OCI-LY7 (cell line): ENCODE measurements around the gene OMA1. TPM values are rescaled to one million over a fixed set of nuclear protein-coding genes. Genes with fewer than 3 reads are reported as not detected.

ENCODE experiments used
- BruUV-seq: library from RNA; stranded (reverse); fragments of 400-500 nt; replicated peaks from 2 replicates; lab custom pipeline; 2021; lab: Mats Ljungman, UMichigan
- CTCF ChIA-PET: fragments of 300-600 bp; sonication (Branson Sonifier 250); formaldehyde crosslinking; loops from one replicate; lab custom pipeline; 2022; ENCODE audit warnings: antibody characterized with exemption; ENCODE audit not compliant: unreplicated experiment; lab: Charles Lee
- POLR2A ChIA-PET: fragments of 300-600 bp; sonication (Branson Sonifier 250); formaldehyde crosslinking; loops from one replicate; lab custom pipeline; 2022; ENCODE audit warnings: antibody characterized with exemption; lab: Charles Lee
- DNase-seq: peaks from one replicate; pipeline ENCODE4 v3.0.0-alpha.2; 2015; ENCODE audit warnings: low spot score
- H2AFZ ChIP-seq: fragments of 200-600 bp; sonication (generic), shearing (Covaris generic); 2 replicates; pipeline ENCODE4 v1.6.1; 2014; ENCODE audit warnings: mild to moderate bottlenecking, antibody characterized with exemption, low read length, moderate library complexity
- H3K27ac ChIP-seq: fragments of 200-600 bp; sonication (generic); 2 replicates; pipeline ENCODE4 v1.5.1; 2014; ENCODE audit warnings: mixed run types, low read depth, mild to moderate bottlenecking, moderate library complexity, low read length, inconsistent platforms; ENCODE audit not compliant: poor library complexity, severe bottlenecking
- H3K36me3 ChIP-seq: fragments of 200-600 bp; sonication (generic); 2 replicates; pipeline ENCODE4 v1.6.1; 2014; ENCODE audit warnings: mild to moderate bottlenecking, antibody characterized with exemption, low read length, moderate library complexity, mixed read lengths; ENCODE audit not compliant: insufficient read depth
- H3K4me1 ChIP-seq: fragments of 200-600 bp; sonication (generic); 2 replicates; pipeline ENCODE4 v1.5.1; 2014; ENCODE audit warnings: mild to moderate bottlenecking, low read length; ENCODE audit not compliant: insufficient read depth, poor library complexity, severe bottlenecking
- H3K4me2 ChIP-seq: fragments of 200-600 bp; sonication (generic); 2 replicates; pipeline ENCODE4 v1.6.1; 2014; ENCODE audit warnings: mild to moderate bottlenecking, low read length
- H3K4me3 ChIP-seq: fragments of 200-600 bp; sonication (generic); 2 replicates; pipeline ENCODE4 v1.5.1; 2014; ENCODE audit warnings: mild to moderate bottlenecking, low read depth, low read length; ENCODE audit not compliant: poor library complexity, severe bottlenecking
- H3K79me2 ChIP-seq: fragments of 200-600 bp; sonication (generic); 2 replicates; pipeline ENCODE4 v1.6.1; 2016; ENCODE audit warnings: low read depth, mild to moderate bottlenecking, low read length, moderate library complexity, mixed read lengths; ENCODE audit not compliant: insufficient read depth
- H3K9me2 ChIP-seq: fragments of 200-600 bp; sonication (generic); 2 replicates; pipeline ENCODE4 v1.6.1; 2016; ENCODE audit warnings: mild to moderate bottlenecking, low read length, mixed read lengths; ENCODE audit not compliant: insufficient read depth
- H3K9me3 ChIP-seq: fragments of 200-600 bp; sonication (generic); 2 replicates; pipeline ENCODE4 v1.6.1; 2014; ENCODE audit warnings: mild to moderate bottlenecking, mixed run types, low read length, mixed read lengths
- H4K20me1 ChIP-seq: fragments of 200-600 bp; sonication (generic); 2 replicates; pipeline ENCODE4 v1.6.1; 2014; ENCODE audit warnings: mild to moderate bottlenecking, antibody characterized with exemption, low read length, moderate library complexity, mixed read lengths; ENCODE audit not compliant: insufficient read depth
- EZH2phosphoT487 ChIP-seq: fragments of 200-600 bp; sonication (generic); IDR thresholded peaks from 2 replicates; pipeline ENCODE4 v1.6.1; 2018; ENCODE audit warnings: low read depth, borderline replicate concordance, mild to moderate bottlenecking, mixed run types, antibody characterized with exemption, low read length, moderate library complexity, mixed read lengths
- intact Hi-C: fragments of 100-400 bp; cut with micrococcal nuclease; formaldehyde crosslinking; loops from one replicate; pipeline ENCODE4 v1.10.0; 2022; ENCODE audit not compliant: unreplicated experiment
- total RNA-seq, 2 experiments: library from RNA; depleted of rRNA in 1 of 2; stranded (reverse); fragments of >200 nt in 1 of 2; shearing (Covaris generic) in 1 of 2; gene quantifications; 2 replicates each; pipeline ENCODE4 v1.2.3, GENCODE V29; 2014 to 2022
- TF ChIP-seq, protein P1 (sequence below): fragments of 200-600 bp; sonication (generic); conservative IDR thresholded peaks from 2 replicates; pipeline ENCODE4 v1.5.1; 2014; ENCODE audit warnings: mild to moderate bottlenecking, antibody characterized with exemption, low read length, moderate library complexity, mixed read lengths

The OMA1 gene
- total RNA-seq, 2 experiments from 2014 or later, result 35.9 to 38.5 TPM

GRCh38 chr1:58469476-58469875, 77.0 kb downstream of the OMA1 start:
- no peak overlapping the region for H3K4me2 ChIP-seq
- no peaks in the 10 kb centered on the region for H4K20me1 ChIP-seq
- POLR2A ChIA-PET, result interaction anchor here (0.7 to 1.6 kb wide), 2 partner anchors 16 to 87 kb away, joined by 3 to 4 read pairs; no protein-coding TSS in a partner anchor
- BruUV-seq, result no TSS peak
- CTCF ChIA-PET, result no interaction called here
- no peak overlapping the region for H2AFZ ChIP-seq
- H3K9me2 ChIP-seq, result no peaks in the 10 kb centered on the region
- H3K4me1 ChIP-seq, result no peaks in the 10 kb centered on the region
- no peaks in the 10 kb centered on the region for H3K9me3 ChIP-seq
- H3K4me3 ChIP-seq, result no peak overlapping the region
- H3K27ac ChIP-seq, result no peak overlapping the region
- no peaks in the 10 kb centered on the region for H3K79me2 ChIP-seq
- no peaks in the 10 kb centered on the region for H3K36me3 ChIP-seq
- intact Hi-C loops, result no loop called here
- DNase-seq, result no peak
- TF ChIP-seq, protein P1, sequence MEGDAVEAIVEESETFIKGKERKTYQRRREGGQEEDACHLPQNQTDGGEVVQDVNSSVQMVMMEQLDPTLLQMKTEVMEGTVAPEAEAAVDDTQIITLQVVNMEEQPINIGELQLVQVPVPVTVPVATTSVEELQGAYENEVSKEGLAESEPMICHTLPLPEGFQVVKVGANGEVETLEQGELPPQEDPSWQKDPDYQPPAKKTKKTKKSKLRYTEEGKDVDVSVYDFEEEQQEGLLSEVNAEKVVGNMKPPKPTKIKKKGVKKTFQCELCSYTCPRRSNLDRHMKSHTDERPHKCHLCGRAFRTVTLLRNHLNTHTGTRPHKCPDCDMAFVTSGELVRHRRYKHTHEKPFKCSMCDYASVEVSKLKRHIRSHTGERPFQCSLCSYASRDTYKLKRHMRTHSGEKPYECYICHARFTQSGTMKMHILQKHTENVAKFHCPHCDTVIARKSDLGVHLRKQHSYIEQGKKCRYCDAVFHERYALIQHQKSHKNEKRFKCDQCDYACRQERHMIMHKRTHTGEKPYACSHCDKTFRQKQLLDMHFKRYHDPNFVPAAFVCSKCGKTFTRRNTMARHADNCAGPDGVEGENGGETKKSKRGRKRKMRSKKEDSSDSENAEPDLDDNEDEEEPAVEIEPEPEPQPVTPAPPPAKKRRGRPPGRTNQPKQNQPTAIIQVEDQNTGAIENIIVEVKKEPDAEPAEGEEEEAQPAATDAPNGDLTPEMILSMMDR, result no peak
- no peak for TF ChIP-seq EZH2phosphoT487

- TF ChIP-seq, protein P1, result no peak
- TF ChIP-seq EZH2phosphoT487, result no peak
- no TSS peak for BruUV-seq
- H3K9me2 ChIP-seq, result no peaks in the 10 kb centered on the region
- intact Hi-C loops, result no loop called here
- POLR2A ChIA-PET, result interaction anchor here (0.7 to 1.6 kb wide), 2 partner anchors 16 to 87 kb away, joined by 3 to 4 read pairs; no protein-coding TSS in a partner anchor
- H3K9me3 ChIP-seq, result no peaks in the 10 kb centered on the region
- H3K79me2 ChIP-seq, result no peaks in the 10 kb centered on the region
- H3K4me3 ChIP-seq, result no peak overlapping the region
- no peaks in the 10 kb centered on the region for H4K20me1 ChIP-seq
- no peak overlapping the region for H3K4me2 ChIP-seq
- H3K27ac ChIP-seq, result no peak overlapping the region
- H3K36me3 ChIP-seq, result no peaks in the 10 kb centered on the region
- H2AFZ ChIP-seq, result no peak overlapping the region
- CTCF ChIA-PET, result no interaction called here
- no peaks in the 10 kb centered on the region for H3K4me1 ChIP-seq
- no peak for DNase-seq
Measured at GRCh38 chr1:58469016-58469415, 77.5 kb downstream of the OMA1 start.

DNA sequence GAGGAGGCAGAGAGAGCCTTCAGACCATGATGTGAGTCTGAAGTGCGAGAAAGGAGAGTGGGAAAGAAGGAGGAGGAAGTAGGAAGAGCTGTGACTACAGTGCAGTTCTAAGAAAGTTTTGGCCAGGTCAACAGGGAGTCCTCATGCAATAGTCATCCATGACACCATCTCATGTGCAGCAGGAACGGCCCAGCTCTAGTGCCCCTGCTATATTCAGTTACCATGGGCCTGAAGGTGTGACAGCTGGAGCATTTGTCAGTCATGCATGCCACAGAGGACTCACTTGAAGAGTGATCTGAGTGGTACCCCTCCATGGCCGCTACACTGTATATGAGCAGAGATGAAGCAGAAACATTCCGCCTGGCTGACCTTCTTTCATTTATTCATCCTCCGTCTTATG, 77.9 kb downstream of the OMA1 start:
- ChIA-PET CTCF (no interaction called here), POLR2A (interaction anchor here (0.7 to 1.6 kb wide), 2 partner anchors 16 to 86 kb away, joined by 3 to 4 read pairs; no protein-coding TSS in a partner anchor)
- Histone ChIP-seq H3K4me2 (no peak overlapping the region), H3K79me2 (no peaks in the 10 kb centered on the region), H2AFZ (no peak overlapping the region), H4K20me1 (no peaks in the 10 kb centered on the region), H3K9me3 (no peaks in the 10 kb centered on the region), H3K9me2 (no peaks in the 10 kb centered on the region), H3K4me1 (no peaks in the 10 kb centered on the region), H3K27ac (no peak overlapping the region), H3K4me3 (no peak overlapping the region), H3K36me3 (no peaks in the 10 kb centered on the region)
- DNase-seq, result no peak
- no TSS peak for BruUV-seq
- intact Hi-C loops, result no loop called here
- TF ChIP-seq, protein P1, result no peak
- no peak for TF ChIP-seq EZH2phosphoT487
